Right lung (tissue), 5 donors: ENCODE results near the gene SLC16A1. TPM values are rescaled to one million over a fixed set of nuclear protein-coding genes. Genes with fewer than 3 reads are reported as not detected.
"Not testable (repeated sequence)": the region's sequence is repeated elsewhere in the genome, so short reads cannot be mapped to it uniquely, and the experiment has no call there.

Experiments
- DNase-seq, 2 donors: peaks; one replicate each; pipeline ENCODE4 v3.0.0-alpha.2; 2013
- polyA plus RNA-seq, 5 donors: library from polyadenylated mRNA; unstranded; fragments of 120-200 nt; gene quantifications; one replicate each; pipeline versions ENCODE4 v1.2.1 to v1.2.3, GENCODE V29; 2013; ENCODE audit warnings: inconsistent platforms in 1 of 5, low replicate concordance in 1 of 5; ENCODE audit not compliant: insufficient read length in 5 of 5, insufficient read depth in 1 of 5

Gene SLC16A1
- polyA plus RNA-seq, 5 donors = 24.7 to 35.8 (median 29.6) TPM

DNA sequence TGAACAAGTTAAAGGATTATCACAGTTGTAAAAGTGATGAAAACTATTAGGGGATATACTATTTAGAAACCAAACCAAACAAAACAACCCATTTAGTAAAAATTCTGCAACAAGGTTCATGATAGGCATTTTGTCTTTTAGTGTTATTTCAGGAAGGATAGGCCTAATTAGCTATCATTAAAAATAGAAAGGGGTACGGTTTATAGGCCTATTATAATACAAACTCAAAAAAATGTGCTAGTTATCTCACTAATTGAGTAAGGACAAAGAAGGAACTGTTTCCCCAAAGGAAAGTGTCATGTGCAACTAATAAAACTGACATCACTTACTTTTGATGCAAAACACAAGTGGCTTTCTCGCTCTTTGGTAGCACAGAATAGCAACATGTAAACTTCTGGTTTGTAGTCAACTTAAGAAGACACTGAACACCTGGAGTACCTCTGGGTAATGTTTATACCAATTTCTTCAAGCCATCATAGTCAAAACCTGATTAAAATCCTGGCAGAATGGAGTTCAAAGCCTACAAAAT, 28.5 kb downstream of the SLC16A1 start:
- no peak for DNase-seq

DNA sequence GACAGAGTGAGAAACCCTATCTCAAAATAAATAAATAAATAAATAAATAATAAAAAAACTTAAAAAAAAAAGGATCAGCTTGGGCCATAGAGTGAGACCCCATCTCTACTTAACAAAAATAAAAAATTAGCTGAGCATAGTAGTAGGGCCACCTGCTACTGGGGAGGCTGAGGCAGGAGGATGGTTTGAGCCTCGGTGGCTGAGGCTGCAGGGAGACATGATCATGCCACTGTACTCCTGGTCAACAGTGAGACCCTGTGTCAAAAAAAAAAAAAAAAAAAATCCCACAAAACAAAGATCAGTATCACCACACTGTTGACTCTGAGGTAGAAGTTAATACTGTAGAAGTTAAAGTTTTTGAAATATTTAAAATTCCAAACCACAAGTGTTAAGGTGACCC, 29.1 kb downstream of the SLC16A1 start:
- DNase-seq = no peak

DNA sequence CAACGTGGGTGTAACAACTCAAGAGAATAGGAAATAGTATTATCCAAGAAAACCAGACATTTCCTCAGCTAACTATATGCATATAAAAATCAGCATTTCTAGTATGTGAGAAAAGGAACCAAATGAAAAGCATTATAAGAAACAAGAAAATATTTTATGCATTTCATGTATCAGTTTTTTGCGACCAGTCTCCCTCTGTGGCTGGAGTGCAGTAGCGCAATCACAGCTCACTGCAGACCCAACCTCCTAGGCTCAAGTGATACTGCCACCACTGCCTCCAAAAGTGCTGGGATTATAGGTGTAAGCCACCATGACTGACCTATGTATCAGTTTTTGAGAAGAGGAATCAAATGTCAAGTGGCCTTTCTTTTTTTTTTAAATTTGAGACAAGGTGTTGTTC, 31.0 kb downstream of the SLC16A1 start:
- no peak for DNase-seq

DNA sequence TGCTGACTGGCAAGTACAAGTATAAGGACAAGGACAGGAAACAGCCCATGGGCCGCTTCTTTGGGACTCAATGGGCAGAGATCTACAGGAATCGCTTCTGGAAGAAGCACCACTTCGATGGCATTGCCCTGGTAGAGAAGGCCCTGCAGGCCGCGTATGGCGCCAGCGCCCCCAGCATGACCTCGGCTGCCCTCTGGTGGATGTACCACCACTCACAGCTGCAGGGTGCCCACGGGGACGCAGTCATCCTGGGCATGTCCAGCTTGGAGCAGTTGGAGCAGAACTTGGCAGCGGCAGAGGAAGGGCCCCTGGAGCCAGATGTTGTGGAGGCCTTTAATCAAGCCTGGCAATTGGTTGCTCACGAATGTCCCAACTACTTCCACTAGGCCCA, 32.0 kb downstream of the SLC16A1 start:
- no peak for DNase-seq

DNA sequence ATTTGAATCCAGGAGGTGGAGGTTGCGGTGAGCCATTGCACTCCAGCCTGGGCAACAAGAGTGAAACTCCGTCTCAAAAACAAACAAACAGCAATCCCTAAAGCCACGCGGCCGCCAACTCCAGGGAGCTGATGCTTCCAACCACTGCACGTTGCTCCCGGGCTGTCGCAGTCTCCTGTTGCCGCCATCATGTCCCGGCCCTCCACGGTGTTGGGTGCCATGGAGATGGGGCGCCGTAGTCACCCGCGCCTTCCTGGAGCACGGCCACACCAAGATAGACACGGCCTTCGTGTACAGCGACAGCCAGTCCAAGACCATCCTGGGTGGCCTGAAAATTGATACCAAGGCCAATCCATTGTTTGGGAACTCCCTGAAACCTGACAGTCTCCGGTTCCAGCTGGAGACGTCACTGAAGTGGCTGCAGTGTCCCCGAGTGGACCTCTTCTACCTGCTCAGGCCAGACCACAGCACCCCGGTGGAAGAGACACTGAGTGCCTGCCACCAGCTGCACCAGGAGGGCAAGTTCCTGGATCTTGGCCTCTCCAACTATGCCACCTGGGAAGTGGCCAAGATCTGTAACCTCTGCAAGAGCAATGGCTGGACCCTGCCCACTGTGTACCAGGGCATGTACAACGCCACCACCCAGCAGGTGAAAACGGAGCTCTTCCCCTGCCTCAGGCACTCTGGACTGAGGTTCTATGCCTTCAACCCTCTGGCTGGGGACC, 32.6 kb downstream of the SLC16A1 start:
- DNase-seq = no peak

DNA sequence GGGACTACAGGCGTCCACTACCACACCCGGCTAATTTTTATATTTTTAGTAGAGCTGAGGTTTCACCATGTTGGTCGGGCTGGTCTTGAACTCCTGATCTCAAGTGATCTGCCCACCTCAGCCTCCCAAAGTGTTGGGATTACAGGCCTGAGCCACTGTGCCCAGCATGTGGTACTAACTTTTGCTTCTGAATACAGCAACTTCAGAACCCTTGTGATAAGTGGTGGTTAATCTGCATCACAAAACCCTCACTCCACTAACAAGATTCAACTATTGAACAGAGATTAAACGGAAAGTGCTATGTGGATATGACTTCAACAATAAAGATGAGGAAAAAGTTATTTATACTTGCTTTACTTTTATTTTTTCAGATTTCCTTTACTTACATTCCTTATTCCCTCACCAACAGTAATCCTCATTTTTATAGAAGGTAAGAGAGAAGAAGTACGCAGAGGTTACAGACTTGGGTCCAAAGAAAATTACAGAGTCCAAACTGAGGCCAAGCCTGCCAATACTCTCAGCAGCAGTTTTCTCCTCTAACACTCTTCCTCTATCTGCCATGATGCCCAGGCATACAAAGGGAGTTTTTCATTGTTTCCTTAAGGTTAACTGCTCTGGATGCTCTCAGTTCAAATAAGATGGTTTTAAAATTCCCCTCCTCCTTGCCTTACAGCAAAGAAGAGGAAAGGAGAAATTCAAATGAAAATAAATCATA, 44.3 kb downstream of the SLC16A1 start:
- DNase-seq = no peak

DNA sequence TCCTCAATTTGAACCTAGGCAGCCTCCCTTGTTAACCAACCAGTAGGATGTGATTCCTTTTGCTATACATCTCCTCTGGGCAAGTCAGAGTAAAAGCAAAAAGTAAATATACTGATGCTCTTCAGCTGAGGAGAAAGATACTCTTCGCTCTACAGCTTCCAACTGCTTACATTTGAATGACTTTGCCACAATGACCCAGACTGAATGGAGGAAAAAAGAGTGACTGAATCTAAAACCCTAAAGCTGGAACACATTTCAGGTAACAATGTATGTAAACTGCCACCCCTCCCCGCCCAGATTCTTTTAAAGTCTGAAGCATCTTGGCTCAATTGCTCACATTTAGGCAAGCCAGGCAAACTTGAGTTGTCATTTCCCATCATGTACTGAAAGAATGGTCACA, 46.1 kb downstream of the SLC16A1 start:
- no peak for DNase-seq

DNA sequence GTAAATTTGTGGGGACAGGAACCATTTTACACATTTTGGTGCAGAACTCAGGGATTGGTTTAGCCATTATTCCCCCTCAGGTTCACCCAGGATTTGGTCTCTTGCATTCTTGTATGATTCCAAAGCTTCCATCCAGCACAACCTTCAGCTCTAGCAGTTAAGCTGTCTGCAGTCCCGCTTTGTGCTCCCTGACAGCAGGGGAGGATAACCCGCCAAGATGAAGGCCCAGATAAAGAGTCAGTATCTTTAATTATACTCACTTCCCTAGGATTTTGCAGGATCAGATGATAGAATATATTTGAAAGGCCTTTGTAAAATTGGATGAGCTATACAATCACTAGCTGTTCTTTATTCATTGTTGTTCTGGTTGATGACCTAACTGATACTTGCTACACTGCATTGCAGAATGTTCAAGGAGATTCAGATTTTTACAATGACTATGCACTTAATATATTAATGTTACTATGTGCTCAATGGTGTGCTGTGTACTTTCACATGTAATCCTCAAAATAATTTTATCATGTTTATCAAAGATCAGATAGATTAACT, 49.8 kb downstream of the SLC16A1 start:
- no peak for DNase-seq

DNA sequence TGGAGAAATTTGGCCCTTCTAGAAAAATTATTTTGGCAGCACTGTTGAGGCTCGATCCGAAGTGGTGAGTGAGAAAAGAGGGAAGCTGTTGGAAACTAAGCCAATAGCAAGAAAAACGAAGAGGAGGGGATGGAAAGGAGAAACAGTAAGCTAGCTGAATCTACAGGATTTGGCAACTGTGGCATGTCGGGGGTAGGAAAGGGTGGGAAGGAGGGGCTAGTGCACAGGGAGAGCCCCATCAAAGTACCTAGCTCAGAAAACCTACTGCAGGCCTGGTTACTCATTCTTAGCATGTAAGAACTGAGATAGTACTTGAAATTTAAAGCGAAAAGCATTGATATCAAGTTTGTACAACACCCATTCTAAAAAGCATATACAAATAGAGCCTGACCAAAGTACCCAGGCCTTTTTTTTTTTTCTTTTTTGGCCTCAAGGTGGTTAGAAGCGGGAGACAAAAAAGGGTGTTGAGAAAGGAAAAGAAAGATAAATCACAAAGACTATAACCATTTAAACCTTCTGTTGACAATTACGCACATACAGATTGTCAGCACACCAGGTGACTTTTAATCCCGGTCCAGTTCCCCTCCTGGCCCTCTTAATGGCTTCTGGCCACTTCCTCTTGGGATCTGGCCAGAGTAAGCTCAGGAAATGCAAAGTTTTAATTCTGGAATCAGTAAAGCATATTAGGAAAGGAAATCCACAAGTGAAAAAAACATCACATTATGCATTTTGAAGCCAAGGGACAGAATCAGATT, 50.4 kb downstream of the SLC16A1 start:
- peak in 1 of 2 donors; percentile 17 for DNase-seq

DNA sequence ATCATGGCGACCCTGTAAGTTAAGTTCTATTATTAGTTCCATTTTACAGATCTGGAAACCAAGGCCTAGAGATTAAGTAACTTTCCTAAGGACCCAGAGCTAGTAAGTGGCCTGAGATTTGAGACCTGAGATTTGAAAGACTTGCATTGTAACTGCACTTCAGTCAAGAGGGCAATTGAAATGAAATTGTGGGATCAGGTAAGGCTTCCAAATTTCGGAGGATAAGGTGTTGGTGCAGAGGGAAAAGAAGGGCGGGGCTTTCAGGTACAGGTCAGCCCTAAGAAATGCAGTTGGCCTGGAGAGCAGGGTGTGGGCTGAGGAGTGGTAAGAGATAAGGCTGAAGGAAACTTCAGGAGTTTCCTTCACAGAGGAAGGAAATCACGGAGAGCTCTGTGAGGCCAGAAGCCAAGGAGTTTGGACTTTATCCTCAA, 51.1 kb downstream of the SLC16A1 start:
- peak in 1 of 2 donors; percentile 2 for DNase-seq

DNA sequence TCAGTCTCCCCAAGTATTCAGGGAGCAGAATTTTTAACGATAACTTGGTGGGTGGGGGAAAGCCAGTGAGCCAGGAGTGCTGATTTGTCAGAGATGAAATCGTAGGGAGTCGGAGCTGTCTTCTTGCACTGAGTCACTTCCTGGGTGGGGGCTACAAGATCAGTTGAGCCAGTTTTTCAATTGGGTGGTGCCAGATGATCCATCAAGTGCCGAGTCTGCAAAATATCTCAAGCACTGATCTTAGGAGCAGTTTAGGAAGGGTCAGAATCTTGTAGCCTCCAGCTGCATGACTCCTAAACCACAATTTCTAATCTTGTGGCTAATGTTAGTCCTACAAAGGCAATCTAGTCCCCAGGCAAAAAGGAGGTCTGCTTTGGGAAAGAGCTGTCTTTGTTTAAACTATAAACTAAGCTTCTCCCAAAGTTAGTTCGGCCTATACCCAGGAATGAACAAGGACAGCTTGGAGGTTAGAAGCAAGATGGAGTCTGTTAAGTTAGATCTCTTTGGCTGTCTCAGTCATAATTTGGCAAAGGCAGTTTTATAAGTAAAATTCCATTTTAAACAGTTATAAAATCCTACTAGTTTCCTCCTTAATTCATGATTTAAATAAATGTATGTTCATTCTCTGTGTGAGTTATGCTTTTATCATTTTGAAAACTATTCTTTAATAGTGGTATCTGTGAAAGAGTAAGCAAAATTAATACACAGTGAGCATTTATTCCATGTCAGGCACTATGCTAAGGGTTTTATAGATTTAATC, 51.7 kb downstream of the SLC16A1 start:
- DNase-seq = no peak

DNA sequence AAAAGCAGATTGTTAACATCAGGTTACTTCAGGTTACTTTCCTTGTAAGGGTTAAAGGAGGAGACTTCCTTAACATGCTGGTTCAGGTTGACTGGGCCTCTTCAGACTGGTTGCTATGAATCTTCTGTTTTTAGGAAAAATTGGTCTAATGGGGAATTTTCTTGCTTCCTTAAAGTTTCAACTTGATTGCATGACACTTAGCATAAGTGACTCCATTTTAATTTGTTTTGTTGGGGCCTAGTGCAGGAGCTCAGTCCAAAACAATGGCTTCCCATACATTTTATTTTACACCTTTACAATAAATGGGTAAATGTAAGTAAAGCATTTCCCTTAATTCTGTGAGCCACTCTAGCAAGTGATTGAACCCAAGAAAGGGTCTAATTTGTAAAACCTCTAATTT, 53.8 kb downstream of the SLC16A1 start:
- no peak for DNase-seq

DNA sequence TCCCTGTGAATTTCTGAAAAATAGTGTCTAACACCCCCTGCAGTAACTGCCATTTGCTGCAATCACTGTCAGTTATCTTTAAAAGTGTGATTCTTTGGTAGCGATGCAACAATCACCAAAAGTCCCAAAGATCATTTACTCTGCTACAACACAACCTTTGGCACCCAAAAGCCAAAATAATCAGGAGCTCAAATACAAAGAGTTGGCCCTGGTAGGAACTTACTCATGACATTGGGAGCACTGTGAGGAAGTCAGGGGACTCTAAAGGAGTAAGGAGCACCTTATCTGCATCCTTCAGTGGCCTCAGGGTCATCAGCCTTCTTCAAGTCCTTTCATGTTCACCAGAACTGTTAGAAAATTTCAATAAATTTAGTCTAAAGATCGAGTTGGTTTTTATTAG, 54.6 kb downstream of the SLC16A1 start:
- DNase-seq = no peak

DNA sequence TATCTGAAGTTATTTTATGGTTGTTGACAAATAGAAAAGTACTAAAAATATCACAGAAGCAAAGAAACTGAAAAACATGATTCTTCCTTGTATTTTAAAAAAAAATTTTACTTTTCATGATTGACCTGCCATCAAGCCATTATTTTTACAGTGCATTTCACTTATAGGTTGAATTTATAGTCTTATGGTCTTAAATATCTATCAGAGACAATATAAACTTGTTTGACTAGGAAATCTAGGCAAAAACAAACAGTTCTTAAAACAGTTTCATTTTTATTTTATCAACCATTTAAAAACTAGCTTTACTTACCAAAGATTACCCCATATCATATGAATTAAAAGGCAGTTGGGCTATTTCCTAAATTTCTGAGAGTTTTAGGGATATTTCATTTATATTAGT, 59.2 kb downstream of the SLC16A1 start:
- DNase-seq = no peak

DNA sequence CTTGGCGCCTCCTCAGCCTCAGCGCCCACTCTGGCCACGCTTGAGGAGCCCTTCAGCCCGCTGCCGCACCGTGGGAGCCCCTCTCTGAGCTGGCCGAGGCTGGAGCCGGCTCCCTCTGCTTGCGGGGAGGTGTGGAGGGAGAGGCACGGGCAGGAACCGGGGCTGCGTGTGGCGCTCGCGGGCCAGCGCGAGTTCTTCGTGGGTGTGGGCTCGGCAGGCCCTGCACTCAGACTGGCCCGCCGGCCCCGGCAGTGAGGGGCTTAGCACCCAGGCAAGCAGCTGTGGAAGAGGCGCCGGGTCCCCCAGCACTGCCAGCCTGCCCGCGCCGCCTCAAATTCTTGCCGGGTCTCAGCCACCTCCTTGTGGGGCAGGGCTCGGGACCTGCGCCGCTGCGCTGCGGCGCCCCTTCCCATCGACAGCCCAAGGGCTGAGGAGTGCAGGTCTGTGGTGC, 61.4 kb downstream of the SLC16A1 start:
- DNase-seq = no peak

DNA sequence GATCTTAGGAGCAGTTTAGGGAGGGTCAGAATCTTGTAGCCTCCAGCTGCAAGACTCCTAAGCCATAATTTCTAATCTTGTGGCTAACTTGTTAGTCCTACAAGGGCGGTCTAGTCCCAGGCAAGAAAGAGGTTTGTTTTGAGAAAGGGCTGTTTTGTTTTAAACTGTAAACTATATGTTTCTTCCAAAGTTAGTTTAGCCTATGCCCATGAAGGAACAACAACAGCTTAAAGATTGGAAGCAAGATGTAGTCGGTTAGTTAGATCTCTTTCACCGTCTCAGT, 62.0 kb downstream of the SLC16A1 start:
- no peak for DNase-seq

DNA sequence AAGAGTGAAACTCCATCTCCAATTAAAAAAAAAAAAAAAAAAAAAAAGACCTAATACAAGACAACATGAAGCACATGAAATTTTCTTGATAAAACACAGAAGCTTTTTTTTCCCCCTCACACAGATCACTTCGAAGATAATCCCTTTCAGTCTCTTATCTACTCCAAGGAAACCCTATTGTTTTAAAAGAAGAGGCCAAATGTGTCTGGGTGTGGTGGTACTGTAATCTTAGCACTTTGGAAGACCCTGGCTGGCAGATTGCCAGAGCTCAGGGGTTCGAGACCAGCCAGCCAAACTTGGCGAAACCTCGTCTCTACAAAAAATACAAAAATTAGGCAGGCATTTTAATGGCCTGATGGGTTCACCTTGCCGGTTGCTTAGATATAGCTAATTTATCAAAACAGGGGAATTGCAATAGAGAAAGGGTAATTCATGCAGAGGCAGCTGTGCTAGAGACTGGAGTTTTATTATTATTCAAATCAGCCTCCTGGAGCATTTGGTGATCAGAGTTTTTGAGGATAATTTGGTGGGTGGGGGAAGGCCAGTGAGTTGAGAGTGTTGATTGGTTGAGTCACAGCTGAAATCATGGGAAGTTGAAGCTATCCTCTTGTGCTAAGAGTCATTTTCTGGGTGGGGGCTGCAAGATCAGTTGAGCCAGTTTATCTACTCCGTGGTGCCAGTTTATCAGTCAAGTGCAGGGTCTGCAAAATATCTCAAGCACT, 62.5 kb downstream of the SLC16A1 start:
- no peak for DNase-seq

DNA sequence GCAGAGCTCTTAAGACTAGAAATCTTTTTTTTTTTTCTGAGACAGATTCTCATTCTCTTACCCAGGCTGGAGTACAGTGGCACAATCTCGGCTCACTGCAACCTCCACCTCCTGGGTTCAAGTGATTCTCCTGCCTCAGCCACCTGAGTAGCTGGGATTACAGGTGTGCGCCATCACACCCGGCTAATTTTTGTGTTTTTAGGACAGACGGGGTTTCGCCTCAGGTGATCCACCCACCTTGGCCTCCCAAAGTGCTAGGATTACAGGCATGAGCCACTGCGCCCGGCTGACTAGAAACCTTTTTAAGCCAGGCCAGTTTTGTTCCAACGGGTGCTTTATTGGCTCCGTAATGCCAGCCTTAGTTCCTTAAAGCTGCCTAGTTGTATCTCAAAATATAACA, 66.1 kb downstream of the SLC16A1 start:
- DNase-seq = not testable (repeated sequence)

DNA sequence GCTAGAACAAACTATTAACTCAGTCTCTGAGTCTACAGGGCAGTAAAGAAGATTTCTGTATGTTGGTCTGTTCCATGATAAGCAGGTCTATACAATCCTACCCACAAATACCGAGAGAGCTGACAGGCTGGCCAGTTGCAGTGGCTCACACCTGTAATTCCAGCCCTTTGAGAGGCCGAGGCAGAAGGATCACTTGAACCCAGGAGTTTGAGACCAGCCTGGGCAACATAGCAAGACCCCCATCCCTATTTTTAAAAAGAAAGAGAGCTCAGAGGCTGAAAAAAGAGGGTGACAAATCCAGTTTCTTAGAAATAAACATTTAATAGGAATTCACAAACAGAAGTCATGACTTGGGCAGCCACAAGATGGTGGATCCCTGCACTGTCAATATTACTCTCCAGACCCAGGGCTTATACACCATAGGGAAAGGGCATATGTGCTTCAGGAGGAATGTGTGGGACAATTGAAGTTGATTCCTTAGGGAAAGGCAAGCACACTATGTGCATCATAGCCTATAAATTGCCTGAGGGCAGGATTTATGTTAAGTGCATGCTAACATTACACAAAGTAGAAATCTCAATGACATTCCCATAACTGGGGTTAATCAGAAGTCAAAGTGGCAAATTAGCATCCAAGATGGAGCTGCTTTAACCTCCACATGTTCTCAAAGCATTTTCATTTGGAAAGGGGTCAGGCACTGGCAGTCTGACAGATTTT, 66.8 kb downstream of the SLC16A1 start:
- DNase-seq = no peak

DNA sequence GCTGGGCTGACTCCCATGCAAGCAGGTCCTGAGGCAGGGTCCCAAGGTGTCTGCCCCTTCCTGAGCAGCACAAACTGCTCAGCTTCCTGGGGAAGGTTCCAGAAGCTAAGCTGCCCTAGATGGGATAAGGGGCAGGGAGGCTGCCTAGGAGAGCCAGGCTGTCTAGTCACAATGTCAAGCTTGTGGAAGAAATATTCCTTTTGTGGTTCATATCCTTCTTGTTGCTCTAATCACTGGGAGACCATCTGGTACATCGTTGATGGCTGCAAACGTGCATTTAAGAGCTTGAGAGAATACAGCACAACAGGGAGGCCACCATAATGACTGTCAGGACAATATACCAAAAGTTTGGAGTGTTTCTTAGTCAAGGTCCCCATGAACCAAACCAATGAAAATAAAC, 67.4 kb downstream of the SLC16A1 start:
- DNase-seq = no peak
